Lung microvascular endothelial cell (primary cell): ENCODE measurements around the gene FBXO21. TPM values are rescaled to one million over a fixed set of nuclear protein-coding genes. Genes with fewer than 3 reads are reported as not detected.
"Not testable (repeated sequence)": the region's sequence is repeated elsewhere in the genome, so short reads cannot be mapped to it uniquely, and the experiment has no call there.

Experiments
- DNase-seq, 2 donors: peaks; one replicate each; pipeline versions ENCODE4 v3.0.0 to v3.0.0-alpha.2; 2010; ENCODE audit warnings: low read depth in 2 of 2
- total RNA-seq: library from RNA; depleted of rRNA; stranded (reverse); fragments of >200 nt; gene quantifications from 2 replicates; pipeline ENCODE4 v1.2.1, GENCODE V29; 2014

The FBXO21 gene
- total RNA-seq = 84.8 and 114 TPM in 2 replicates

DNA sequence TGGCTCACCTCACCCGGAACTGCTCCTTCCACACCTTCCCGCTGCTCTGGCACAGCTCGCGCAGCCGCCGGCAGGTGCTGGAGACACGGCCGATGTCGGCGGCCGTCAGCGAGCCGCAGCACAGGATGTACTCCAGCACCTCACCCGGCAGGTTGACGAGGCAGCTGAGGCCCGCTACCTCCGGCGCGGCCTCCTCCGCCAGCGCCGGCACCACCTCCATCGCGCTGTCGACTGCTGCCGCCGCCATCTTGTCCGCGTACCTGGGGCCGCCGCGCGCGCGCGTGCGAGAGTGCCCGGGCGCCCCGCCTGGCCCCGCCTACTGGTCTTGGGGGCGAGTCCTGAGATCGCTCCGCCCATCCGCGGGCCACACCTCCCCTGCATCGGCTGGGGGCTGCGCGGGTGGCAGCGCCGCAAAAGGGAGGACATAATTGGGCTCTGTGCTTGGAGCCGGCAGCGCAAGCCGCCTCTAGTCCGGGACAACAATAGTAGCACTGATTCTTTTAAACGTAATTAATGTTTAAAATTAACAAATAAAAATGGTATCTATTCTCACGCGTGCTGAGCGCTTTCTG lies at the start of gene FBXO21:
Gene FBXO21, minus strand, starts transcription at position 261 of the 572 bp plus-strand sequence. Its CDS starts 14 bp downstream, at position 247.
- peak; percentile 90 to 91 for DNase-seq

DNA sequence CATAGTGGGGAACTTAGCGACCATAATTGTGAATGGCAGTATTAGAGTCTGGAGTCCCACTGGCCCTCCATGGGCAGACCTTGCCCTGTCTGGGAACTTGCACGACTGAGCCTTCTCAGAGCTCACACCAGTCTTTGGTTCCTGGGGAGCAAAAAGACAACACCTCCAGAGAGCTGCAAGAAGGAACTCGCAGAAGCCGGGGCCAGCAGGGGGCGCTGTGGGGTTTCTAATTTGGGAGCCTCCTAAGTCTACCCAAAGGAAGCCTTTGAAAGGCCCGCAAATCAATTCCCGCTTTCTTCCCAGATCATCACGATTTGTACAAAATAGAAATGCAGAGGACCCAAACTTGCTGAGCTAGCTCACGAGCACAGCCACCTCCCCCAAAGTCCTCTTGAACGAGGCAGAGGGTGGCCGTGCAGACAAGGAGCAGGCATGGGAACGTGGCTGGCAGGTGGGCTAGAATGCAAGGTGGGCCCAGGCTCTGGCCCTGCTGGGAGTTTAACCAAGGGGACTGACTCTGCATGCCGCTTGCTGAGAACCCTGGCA lies 46.3 kb upstream of the FBXO21 start:
- peak; percentile 75 to 81 for DNase-seq

DNA sequence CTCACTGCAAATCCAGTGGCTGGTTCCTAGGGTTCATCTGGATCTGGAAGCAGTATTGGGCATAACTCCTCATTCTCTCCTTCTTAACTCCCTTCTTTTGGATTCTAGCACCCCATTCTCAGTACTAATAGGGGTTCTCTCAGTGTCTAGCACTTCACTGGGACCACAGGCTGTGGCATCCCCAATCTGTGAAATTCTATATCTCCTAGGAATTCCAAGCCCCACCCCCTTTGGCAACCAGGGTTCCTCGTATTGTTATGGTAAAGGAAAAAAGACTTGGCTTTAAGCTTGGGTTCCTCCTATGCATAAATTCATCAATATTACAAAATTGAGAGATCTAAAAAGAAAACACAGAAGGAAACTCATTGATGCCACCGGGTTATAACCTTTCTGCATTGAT lies 45.0 kb upstream of the FBXO21 start:
- DNase-seq = no peak

GRCh38 chr12:117234441-117234840 lies 44.2 kb upstream of the FBXO21 start:
- DNase-seq = no peak

DNA sequence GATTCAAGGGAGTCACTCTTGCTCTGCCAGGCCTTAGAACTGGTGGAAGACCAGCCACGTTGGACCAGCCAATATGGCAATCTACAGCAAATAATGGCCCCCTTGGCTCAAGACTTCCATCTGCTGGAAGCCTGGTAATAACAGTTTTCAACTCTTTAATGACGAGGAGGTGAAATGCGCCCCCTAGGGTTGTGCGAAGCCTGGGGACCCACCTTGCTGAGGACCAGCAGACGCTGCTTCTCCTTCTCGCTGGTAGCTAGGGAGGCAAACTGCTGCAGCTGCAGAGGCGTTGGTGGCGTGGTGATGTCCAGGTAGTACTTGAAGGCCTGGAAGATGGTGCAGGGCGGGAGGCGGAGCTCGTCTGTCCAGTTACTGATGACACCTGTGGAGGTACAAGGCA lies 41.5 kb upstream of the FBXO21 start:
- no peak for DNase-seq

DNA sequence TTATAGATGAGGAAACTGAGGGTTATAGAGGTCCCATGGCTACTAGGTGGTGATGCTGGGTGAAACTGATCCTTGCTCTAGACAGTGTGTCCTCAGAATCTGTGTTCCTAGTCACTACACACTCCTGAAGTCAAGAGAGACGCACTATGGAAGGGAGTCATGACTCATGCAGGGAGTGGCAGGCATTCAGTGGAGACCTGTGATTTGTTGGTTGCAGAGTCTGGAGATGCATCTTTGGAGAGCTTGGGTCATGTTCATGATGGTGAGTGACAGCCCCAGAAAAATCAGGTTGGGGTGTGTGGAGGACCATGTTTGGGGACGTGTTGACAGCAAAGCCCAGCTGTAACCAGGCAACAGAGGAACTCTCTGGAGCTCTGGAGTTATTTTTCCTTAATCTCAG lies 38.0 kb upstream of the FBXO21 start:
- no peak for DNase-seq

GRCh38 chr12:117227000-117227653 lies 36.9 kb upstream of the FBXO21 start:
- DNase-seq = no peak

GRCh38 chr12:117226505-117226904 lies 36.2 kb upstream of the FBXO21 start:
- DNase-seq = no peak

DNA sequence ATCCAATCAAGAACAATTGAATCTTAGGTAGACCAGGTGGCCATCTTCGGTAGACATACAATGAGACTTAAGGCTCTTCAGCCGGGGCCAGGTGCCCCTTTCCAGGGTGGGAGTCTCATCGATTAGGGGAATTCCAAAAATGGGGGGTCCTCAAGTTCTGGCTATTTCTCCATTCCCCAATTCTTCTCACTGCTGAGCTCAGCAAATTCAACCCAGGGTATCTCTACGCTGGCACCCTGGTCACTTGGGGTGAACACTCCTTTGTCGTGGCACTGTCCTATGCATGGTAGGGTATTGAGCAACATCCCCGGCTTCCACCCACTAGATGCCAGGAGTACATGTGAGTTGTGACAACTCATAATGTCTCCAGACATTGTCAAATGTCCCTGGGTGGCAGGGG lies 34.9 kb upstream of the FBXO21 start:
- DNase-seq = no peak

DNA sequence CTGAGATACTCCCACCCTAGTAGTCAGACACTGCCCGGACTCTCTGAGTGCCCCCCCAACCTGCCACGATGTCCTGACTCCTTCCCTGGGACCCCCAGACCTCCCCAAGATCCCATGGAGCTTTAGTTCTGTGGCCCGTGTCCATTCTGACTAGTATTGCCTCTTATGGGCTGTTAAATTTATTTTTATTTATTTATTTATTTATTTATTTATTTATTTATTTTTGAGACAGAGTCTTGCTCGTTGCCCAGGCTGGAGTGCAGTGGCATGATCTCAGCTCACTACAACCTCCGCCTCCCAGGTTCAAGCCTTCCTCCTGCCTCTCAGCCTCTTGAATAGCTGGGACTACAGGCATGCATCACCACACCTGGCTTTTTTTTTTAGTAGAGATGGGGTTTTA lies 30.7 kb upstream of the FBXO21 start:
- DNase-seq = not testable (repeated sequence)

- no peak for DNase-seq
These were observed 27.9 kb upstream of the FBXO21 start for GRCh38 chr12:117218149-117218548.

- DNase-seq = no peak
These were observed 26.4 kb upstream of the FBXO21 start for GRCh38 chr12:117216686-117217085.

- no peak for DNase-seq
These were observed 24.5 kb upstream of the FBXO21 start for GRCh38 chr12:117214797-117215196.

DNA sequence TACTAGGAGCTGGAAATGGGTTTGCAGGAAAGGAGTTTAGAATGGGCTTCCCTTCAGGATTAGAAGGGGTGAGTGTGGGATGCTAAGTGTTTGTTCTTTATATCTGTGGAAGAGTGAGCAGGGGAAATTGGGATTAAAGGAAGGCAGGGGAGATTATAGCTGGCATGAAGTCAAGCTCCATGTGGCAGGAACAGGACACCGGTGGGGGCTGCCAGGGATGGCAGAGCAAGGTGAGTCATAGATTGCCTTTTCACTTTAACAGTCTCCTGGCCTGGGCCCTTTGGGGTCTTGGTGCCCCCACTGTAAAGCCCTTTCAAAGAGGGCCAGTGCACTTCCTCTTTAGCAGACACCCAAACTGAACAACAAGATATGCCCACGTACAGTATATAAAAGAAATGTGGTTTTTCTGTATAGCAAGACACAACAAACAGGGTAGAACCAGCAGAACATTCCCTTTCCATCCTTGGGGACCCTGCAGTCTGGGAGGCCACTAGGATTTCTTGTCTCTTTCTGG lies 23.1 kb upstream of the FBXO21 start:
- DNase-seq = no peak

DNA sequence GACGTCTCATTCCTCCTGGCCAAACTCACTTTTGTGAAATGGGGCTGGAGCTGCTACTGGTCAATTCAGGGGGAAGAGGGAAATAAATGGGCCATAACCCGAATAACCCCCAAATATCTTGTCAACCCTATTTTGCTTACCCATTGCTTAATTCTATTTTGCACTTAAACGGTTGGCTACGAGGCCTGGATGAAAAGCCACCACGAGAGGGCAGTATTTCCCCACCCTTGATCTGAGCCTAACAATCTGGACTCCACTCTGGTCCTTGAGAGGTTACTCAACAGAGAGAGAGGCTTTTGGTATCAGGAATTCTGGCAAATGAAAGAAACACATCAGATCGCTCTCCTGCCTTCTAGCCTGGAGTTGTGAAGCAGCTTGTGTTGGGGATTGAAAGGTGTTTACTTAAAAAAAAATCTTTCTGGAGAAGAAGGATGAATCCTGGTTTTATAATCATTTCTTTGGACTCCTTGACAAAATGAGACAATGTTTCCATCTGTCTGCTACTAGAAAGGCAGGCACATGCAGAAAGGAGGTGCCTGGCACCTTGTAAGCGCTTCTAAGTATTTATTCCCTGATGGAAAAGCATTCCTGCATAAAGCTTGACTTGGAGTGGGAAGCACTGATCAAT lies 22.4 kb upstream of the FBXO21 start:
- peak; percentile 79 for DNase-seq

DNA sequence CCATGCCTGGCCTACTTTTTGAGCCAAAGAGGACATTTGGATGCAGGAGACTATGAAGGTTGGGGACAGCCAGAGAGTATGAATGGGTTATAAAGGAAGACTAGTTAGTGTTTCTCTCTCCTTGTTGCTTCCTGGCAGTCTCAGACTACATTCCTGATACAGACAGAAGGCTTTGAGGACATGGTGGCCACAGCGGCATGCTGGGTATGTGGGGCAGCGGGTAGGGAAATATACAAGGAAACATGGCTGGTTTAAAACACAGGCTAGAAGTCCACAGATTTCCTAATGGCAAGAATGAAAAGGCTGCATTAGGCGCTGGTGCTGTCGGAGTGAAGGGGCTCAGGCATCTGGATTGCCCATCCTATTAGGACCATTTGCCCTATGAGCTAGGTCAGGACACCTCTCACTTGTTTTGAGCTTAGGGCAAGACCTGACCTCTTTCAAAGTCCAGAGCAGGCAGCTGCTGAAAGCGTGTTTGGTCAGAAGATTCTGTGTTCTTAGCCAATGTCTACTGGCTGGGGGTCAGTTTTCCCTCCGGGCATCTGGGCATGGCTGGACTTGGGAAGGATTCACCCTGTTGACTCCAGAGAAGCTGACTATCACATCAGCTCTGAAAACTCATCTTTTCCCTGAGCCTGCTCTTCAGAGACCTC lies 20.1 kb upstream of the FBXO21 start:
- DNase-seq = no peak

- no peak for DNase-seq
These were observed 19.4 kb upstream of the FBXO21 start for GRCh38 chr12:117209626-117210025.

GRCh38 chr12:117208811-117209455 lies 18.7 kb upstream of the FBXO21 start:
- DNase-seq = no peak

DNA sequence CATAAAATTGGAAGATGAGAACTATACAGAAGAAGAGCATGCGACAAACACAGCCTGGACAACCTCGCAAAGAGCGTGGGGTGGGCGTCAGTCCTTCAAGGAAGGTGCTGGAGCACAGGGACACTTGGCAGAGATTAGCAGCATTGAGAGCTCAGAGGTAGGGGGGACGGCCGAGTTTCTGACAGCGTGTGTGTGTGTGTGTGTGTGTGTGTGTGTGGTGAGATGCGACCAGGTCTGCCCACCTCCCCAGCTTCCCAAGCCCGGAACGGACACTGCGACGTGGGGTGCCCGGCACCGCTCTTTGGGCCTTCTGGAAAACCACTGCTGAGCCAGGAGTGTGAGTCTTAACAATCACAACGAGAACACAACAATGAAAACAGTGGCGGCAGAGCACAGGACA lies 17.9 kb upstream of the FBXO21 start:
- no peak for DNase-seq

GRCh38 chr12:117207675-117208074 lies 17.4 kb upstream of the FBXO21 start:
- DNase-seq = no peak

- DNase-seq = no peak
These were observed 12.3 kb upstream of the FBXO21 start for GRCh38 chr12:117202556-117202955.

DNA sequence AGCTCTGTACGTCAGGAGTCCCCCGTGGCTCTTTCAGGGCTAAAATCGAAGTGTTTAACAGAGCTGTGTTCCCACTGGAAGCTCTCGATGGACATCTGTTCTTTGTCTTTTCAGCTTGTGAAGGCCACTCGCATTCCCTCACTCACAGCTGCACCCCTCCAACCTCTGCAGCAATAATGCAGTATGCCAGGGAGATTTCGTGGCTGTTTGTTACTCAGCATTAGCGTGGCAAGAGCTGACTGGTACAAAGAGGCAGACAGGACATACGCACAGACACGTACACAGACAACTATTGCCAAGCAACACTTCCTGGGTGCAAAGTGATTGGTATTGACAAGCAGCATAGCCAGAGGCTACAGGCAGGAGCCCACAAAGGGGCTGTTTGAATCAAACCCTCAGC lies 11.8 kb upstream of the FBXO21 start:
- DNase-seq = no peak
